K562 (cell line): ENCODE data around the gene FHIT. TPM values are rescaled to one million over a fixed set of nuclear protein-coding genes. Genes with fewer than 3 reads are reported as not detected.

Experiments used
- ATAC-seq: fragments of 200-7000 bp; cut with Tn5 transposase; 3 replicates; pipeline ENCODE4 v1.9.1; 2020; ENCODE audit warnings: moderate library complexity
- BruUV-seq: library from RNA; stranded (reverse); fragments of 400-500 nt; replicated peaks from 2 replicates; lab custom pipeline; 2021; lab: Mats Ljungman, UMichigan
- CTCF ChIA-PET: fragments of 300-600 bp; formaldehyde crosslinking; extraction: SDS; loops from one replicate; lab custom pipeline; 2021; ENCODE audit warnings: low intra/inter-chr PET ratio; lab: Yijun Ruan, JAX
- POLR2A ChIA-PET: fragments of 300-600, 350-650 bp; sonication (Branson Sonifier 250); formaldehyde crosslinking; extraction: SDS; loops from one replicate; lab custom pipeline; 2021; ENCODE audit warnings: antibody characterized with exemption, inconsistent platforms; lab: Yijun Ruan, JAX
- DNase-seq, 4 experiments: peaks; one replicate each; pipeline versions ENCODE4 v3.0.0 to v3.0.0-alpha.2; 2011 to 2018; ENCODE audit warnings: low spot score in 3 of 4, mixed read lengths in 3 of 4; ENCODE audit errors: extremely low read depth in 1 of 4
- FAIRE-seq: peaks from 2 replicates; lab custom pipeline; 2011; peaks lifted over from hg19 to GRCh38; lab: Jason Lieb, UNC
- H2AFZ ChIP-seq: 2 replicates; pipeline ENCODE4 v1.6.0; 2011; ENCODE audit warnings: low read depth, low read length, control low read depth, inconsistent platforms
- H3K27ac ChIP-seq: fragments of 200-600 bp; 3 replicates; pipeline ENCODE4 v1.8.0; 2011; ENCODE audit warnings: low read depth, mild to moderate bottlenecking, control low read depth, inconsistent platforms, low read length, moderate library complexity, mixed read lengths; ENCODE audit errors: extremely low read depth
- H3K27me3 ChIP-seq, 2 experiments: fragments of 300-600 bp in 1 of 2; 2 replicates in 1 of 2; 3 replicates in 1 of 2; pipeline versions ENCODE4 v1.6.0 to v1.8.0; 2011; ENCODE audit warnings: inconsistent platforms in 2 of 2, low read length in 2 of 2, mild to moderate bottlenecking in 1 of 2, mixed read lengths in 1 of 2, moderate library complexity in 1 of 2; ENCODE audit not compliant: control insufficient read depth in 2 of 2, insufficient read depth in 2 of 2
- H3K36me3 ChIP-seq: fragments of 300-600 bp; 3 replicates; pipeline ENCODE4 v1.8.0; 2011; ENCODE audit warnings: mild to moderate bottlenecking, low read length, inconsistent platforms; ENCODE audit not compliant: control insufficient read depth, insufficient read depth
- H3K4me1 ChIP-seq, 2 experiments: fragments of 200-600 bp in 1 of 2; replicated peaks in 1 of 2; 2 replicates in 1 of 2; 3 replicates in 1 of 2; pipeline versions ENCODE4 v1.5.1 to v1.8.0; 2011; ENCODE audit warnings: inconsistent platforms in 2 of 2, low read length in 2 of 2, mild to moderate bottlenecking in 1 of 2, mixed read lengths in 1 of 2, moderate library complexity in 1 of 2; ENCODE audit not compliant: control insufficient read depth in 2 of 2, insufficient read depth in 2 of 2
- H3K4me2 ChIP-seq: 2 replicates; pipeline ENCODE4 v1.6.1; 2011; ENCODE audit warnings: low read length, control low read depth, inconsistent platforms, mixed read lengths; ENCODE audit not compliant: insufficient read depth
- H3K4me3 ChIP-seq: fragments of 200-600 bp; sonication (generic), shearing (Covaris generic); 2 replicates; pipeline ENCODE4 v1.5.1; 2016; ENCODE audit warnings: control low read depth, inconsistent platforms
- H3K79me2 ChIP-seq: fragments of 200-600 bp; 3 replicates; pipeline ENCODE4 v1.8.0; 2011; ENCODE audit warnings: low read length, inconsistent platforms; ENCODE audit not compliant: control insufficient read depth, insufficient read depth
- H3K9ac ChIP-seq, 2 experiments: 2 replicates each; pipeline versions ENCODE4 v1.6.0 to v1.6.1; 2011; ENCODE audit warnings: low read depth in 2 of 2, low read length in 2 of 2, control low read depth in 1 of 2, inconsistent platforms in 1 of 2, mild to moderate bottlenecking in 1 of 2, mixed read lengths in 1 of 2; ENCODE audit not compliant: insufficient read depth in 1 of 2
- H3K9me1 ChIP-seq: one replicate; pipeline ENCODE4 v1.6.0; 2011; ENCODE audit warnings: inconsistent platforms, mild to moderate bottlenecking, low read length, moderate library complexity; ENCODE audit not compliant: control insufficient read depth, insufficient read depth
- H3K9me3 ChIP-seq: replicated peaks from 2 replicates; pipeline ENCODE4 v1.5.1; 2011; ENCODE audit warnings: low read depth, low read length, inconsistent platforms; ENCODE audit not compliant: control insufficient read depth, insufficient read depth
- H4K20me1 ChIP-seq: replicated peaks from 2 replicates; pipeline ENCODE4 v1.6.1; 2011; ENCODE audit warnings: low read length, inconsistent platforms, mixed read lengths; ENCODE audit not compliant: control insufficient read depth, insufficient read depth
- CBFA2T3 ChIP-seq: fragments of 450-650 bp; IDR thresholded peaks from 2 replicates; pipeline ENCODE4 v1.6.1; 2017
- CXXC5 ChIP-seq: fragments of 250-450 bp; sonication (Bioruptor Pico); IDR thresholded peaks from 2 replicates; pipeline ENCODE4 v1.8.0; 2022; ENCODE audit warnings: inconsistent platforms, mild to moderate bottlenecking, moderate library complexity
- GABPB2 ChIP-seq: fragments of 250-450 bp; sonication (Bioruptor Pico); conservative IDR thresholded peaks from 2 replicates; pipeline ENCODE4 v1.5.1; 2021; ENCODE audit warnings: mild to moderate bottlenecking
- MAFF ChIP-seq: IDR thresholded peaks from 2 replicates; pipeline ENCODE4 v1.6.1; 2012; ENCODE audit warnings: low read length, improper control_type of control experiment
- MTA1 ChIP-seq: fragments of 450-650 bp; IDR thresholded peaks from 2 replicates; pipeline ENCODE4 v1.6.1; 2017; ENCODE audit warnings: borderline replicate concordance
- NCOR1 ChIP-seq: fragments of 450-650 bp; IDR thresholded peaks from 2 replicates; pipeline ENCODE4 v1.6.1; 2016; ENCODE audit warnings: mild to moderate bottlenecking, moderate library complexity
- NFE2 ChIP-seq: IDR thresholded peaks from 2 replicates; pipeline ENCODE4 v1.6.1; 2014; ENCODE audit warnings: antibody characterized with exemption, low read depth
- NR2C2 ChIP-seq, 2 experiments: fragments of 200-800 bp in 1 of 2; sonication (Bioruptor generic) in 1 of 2; sonication (generic) in 1 of 2; formaldehyde crosslinking in 1 of 2; IDR thresholded peaks; 2 replicates each; pipeline versions ENCODE4 v1.6.1 to v1.8.0; 2016 to 2022; ENCODE audit warnings: mild to moderate bottlenecking in 1 of 2, missing compliant biosample characterization in 1 of 2, missing genetic modification characterization in 1 of 2, missing genetic modification reagents in 1 of 2
- PHF8 ChIP-seq: fragments of 200-600 bp; sonication (generic); IDR thresholded peaks from 2 replicates; pipeline ENCODE4 v1.6.1; 2012; ENCODE audit warnings: mixed run types, mild to moderate bottlenecking, inconsistent platforms, low read length, moderate library complexity, borderline replicate concordance
- POLR2B ChIP-seq: fragments of 450-650 bp; IDR thresholded peaks from 2 replicates; pipeline ENCODE4 v1.6.1; 2018; ENCODE audit warnings: low read depth; ENCODE audit not compliant: partially characterized antibody
- RFX7 ChIP-seq: fragments of 250-450 bp; sonication (Bioruptor Pico); IDR thresholded peaks from 2 replicates; pipeline ENCODE4 v1.5.1; 2021; ENCODE audit warnings: mild to moderate bottlenecking
- SMARCA5 ChIP-seq: fragments of 450-650 bp; IDR thresholded peaks from 2 replicates; pipeline ENCODE4 v1.6.1; 2016
- SNIP1 ChIP-seq: fragments of 450-650 bp; IDR thresholded peaks from 2 replicates; pipeline ENCODE4 v1.7.1; 2017; ENCODE audit warnings: low read depth, mild to moderate bottlenecking
- ZNF253 ChIP-seq: fragments of 250-450 bp; sonication (Bioruptor Pico); conservative IDR thresholded peaks from 2 replicates; pipeline ENCODE4 v1.6.1; 2021; ENCODE audit warnings: mild to moderate bottlenecking
- WGBS: fragments of 100-300 bp; shearing (Covaris generic); methylation state at CpG from one replicate; pipeline ENCODE4 v1.1.6; 2016; ENCODE audit warnings: low coverage, mixed read lengths; ENCODE audit not compliant: insufficient coverage; ENCODE audit errors: missing lambda C conversion rate; 5-methylcytosine and 5-hydroxymethylcytosine counted together
- in situ Hi-C: fragments of 300-500 bp; cut with MboI; formaldehyde crosslinking; loops from 4 replicates; pipeline ENCODE4 v1.15.0; 2018; ENCODE audit warnings: inconsistent platforms, mixed read lengths
- intact Hi-C: fragments of 100-400 bp; cut with micrococcal nuclease; formaldehyde crosslinking; loops from 2 replicates; pipeline ENCODE4 v1.14.2; 2022
- polyA plus RNA-seq, 8 experiments: library from polyadenylated mRNA; depleted of rRNA in 4 of 8; stranded (reverse) in 5 of 8; unstranded in 3 of 8; fragments of >200 nt; fragmentation: Nextera tagmentation in 2 of 8; fragmentation: Illumina TruSeq in 1 of 8; extraction: Ambion mirVana in 2 of 8; extraction: Trizol in 1 of 8; gene quantifications; 2 replicates each; pipeline versions ENCODE4 v1.2.1 to v1.2.3, GENCODE V29; 2011 to 2014; ENCODE audit warnings: inconsistent platforms in 1 of 8, missing spikeins in 1 of 8
- total RNA-seq, 7 experiments: library from RNA; depleted of rRNA in 6 of 7; stranded (reverse); fragments of >200 nt in 6 of 7; fragmentation: Illumina TruSeq in 2 of 7; extraction: Trizol in 2 of 7; gene quantifications; 2 replicates each; pipeline versions ENCODE4 v1.2.1 to v1.2.3, GENCODE V29; 2011 to 2021; ENCODE audit warnings: low replicate concordance in 1 of 7
- TF ChIP-seq, protein P1 (sequence below): fragments of 250-450 bp; sonication (Bioruptor Pico); IDR thresholded peaks from 2 replicates; pipeline ENCODE4 v1.8.0; 2022; ENCODE audit warnings: moderate library complexity, mild to moderate bottlenecking, inconsistent platforms
- TF ChIP-seq, protein P2 (sequence below): fragments of 250-450 bp; sonication (Bioruptor Pico); IDR thresholded peaks from 2 replicates; pipeline ENCODE4 v1.5.0; 2022; ENCODE audit warnings: mild to moderate bottlenecking
- TF ChIP-seq, protein P3 (sequence below): sonication (generic); formaldehyde crosslinking; IDR thresholded peaks from 2 replicates; pipeline ENCODE4 v1.8.0; 2022; ENCODE audit warnings: mild to moderate bottlenecking, low read depth, missing genetic modification reagents
- TF ChIP-seq, protein P4 (sequence below): sonication (generic); formaldehyde crosslinking; IDR thresholded peaks from 2 replicates; pipeline ENCODE4 v1.5.0; 2020; ENCODE audit warnings: missing genetic modification reagents
- TF ChIP-seq, protein P5 (sequence below): fragments of 450-650 bp; IDR thresholded peaks from 2 replicates; pipeline ENCODE4 v1.6.1; 2017; ENCODE audit warnings: mild to moderate bottlenecking, moderate library complexity

Gene FHIT
- total and polyA plus RNA-seq, 9 of the 15 experiments (the other 6 are each of a cell fraction or from before 2014, with no cell fraction given): 1.7 to 9.1 (median 4.3) TPM

DNA sequence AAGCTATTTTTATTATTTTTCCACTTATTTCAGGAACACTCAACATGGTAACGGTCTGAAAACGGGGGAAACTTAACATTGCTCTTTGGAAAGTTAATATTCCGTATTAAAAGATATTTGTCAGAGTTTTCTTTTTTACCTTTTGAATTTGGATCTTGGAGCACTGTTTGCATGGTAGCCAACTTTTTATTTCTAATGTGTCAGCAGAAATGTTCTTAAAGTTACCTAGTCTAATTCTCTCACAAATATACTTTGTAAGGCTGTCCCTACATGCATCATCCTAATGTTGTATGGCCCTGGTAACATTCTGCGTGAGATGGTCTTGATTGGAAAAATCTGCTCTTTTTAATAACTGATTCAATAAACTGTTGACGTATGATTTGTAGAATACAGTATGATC, 719.5 kb downstream of the FHIT start:
- ATAC-seq (no peak), FAIRE-seq (no peak), DNase-seq (no peak)
- Histone ChIP-seq H3K9me3 (no peaks in the 10 kb centered on the region), H3K27ac (no peak overlapping the region), H3K36me3 (no peaks in the 10 kb centered on the region), H3K4me2 (no peak overlapping the region), H3K27me3 (no peaks in the 10 kb centered on the region), H3K79me2 (no peaks in the 10 kb centered on the region), H2AFZ (no peak overlapping the region), H3K9me1 (no peaks in the 10 kb centered on the region), H4K20me1 (no peaks in the 10 kb centered on the region), H3K9ac (no peak overlapping the region), H3K4me3 (no peak overlapping the region), H3K4me1 (no peaks in the 10 kb centered on the region)
- intact Hi-C loops (no loop called here), in situ Hi-C loops (no loop called here)
- WGBS: 30% methylated on average over 5 of the region's 5 CpGs
- ChIA-PET CTCF (no interaction called here), POLR2A (no interaction called here)
- BruUV-seq: no TSS peak
- TF ChIP-seq, protein P1, sequence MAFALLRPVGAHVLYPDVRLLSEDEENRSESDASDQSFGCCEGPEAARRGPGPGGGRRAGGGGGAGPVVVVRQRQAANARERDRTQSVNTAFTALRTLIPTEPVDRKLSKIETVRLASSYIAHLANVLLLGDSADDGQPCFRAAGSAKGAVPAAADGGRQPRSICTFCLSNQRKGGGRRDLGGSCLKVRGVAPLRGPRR: no peak
- TF ChIP-seq PHF8: no peak
- TF ChIP-seq SNIP1: no peak
- TF ChIP-seq CBFA2T3: no peak
- peak; percentile 53 for TF ChIP-seq MAFF
- TF ChIP-seq RFX7: no peak
- TF ChIP-seq, protein P2, sequence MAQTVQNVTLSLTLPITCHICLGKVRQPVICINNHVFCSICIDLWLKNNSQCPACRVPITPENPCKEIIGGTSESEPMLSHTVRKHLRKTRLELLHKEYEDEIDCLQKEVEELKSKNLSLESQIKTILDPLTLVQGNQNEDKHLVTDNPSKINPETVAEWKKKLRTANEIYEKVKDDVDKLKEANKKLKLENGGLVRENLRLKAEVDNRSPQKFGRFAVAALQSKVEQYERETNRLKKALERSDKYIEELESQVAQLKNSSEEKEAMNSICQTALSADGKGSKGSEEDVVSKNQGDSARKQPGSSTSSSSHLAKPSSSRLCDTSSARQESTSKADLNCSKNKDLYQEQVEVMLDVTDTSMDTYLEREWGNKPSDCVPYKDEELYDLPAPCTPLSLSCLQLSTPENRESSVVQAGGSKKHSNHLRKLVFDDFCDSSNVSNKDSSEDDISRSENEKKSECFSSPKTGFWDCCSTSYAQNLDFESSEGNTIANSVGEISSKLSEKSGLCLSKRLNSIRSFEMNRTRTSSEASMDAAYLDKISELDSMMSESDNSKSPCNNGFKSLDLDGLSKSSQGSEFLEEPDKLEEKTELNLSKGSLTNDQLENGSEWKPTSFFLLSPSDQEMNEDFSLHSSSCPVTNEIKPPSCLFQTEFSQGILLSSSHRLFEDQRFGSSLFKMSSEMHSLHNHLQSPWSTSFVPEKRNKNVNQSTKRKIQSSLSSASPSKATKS: no peak
- TF ChIP-seq SMARCA5: no peak
- TF ChIP-seq CXXC5 (CRISPR knock-in tag): no peak
- no peak for TF ChIP-seq GABPB2 (CRISPR knock-in tag)
- TF ChIP-seq, protein P3, sequence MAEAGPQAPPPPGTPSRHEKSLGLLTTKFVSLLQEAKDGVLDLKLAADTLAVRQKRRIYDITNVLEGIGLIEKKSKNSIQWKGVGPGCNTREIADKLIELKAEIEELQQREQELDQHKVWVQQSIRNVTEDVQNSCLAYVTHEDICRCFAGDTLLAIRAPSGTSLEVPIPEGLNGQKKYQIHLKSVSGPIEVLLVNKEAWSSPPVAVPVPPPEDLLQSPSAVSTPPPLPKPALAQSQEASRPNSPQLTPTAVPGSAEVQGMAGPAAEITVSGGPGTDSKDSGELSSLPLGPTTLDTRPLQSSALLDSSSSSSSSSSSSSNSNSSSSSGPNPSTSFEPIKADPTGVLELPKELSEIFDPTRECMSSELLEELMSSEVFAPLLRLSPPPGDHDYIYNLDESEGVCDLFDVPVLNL: no peak
- TF ChIP-seq ZNF253 (CRISPR knock-in tag): no peak
- no peak for TF ChIP-seq POLR2B
- TF ChIP-seq, protein P4, sequence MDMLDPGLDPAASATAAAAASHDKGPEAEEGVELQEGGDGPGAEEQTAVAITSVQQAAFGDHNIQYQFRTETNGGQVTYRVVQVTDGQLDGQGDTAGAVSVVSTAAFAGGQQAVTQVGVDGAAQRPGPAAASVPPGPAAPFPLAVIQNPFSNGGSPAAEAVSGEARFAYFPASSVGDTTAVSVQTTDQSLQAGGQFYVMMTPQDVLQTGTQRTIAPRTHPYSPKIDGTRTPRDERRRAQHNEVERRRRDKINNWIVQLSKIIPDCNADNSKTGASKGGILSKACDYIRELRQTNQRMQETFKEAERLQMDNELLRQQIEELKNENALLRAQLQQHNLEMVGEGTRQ (CRISPR knock-in tag): no peak
- no peak for TF ChIP-seq NCOR1
- no peak for TF ChIP-seq MTA1
- TF ChIP-seq, protein P5, sequence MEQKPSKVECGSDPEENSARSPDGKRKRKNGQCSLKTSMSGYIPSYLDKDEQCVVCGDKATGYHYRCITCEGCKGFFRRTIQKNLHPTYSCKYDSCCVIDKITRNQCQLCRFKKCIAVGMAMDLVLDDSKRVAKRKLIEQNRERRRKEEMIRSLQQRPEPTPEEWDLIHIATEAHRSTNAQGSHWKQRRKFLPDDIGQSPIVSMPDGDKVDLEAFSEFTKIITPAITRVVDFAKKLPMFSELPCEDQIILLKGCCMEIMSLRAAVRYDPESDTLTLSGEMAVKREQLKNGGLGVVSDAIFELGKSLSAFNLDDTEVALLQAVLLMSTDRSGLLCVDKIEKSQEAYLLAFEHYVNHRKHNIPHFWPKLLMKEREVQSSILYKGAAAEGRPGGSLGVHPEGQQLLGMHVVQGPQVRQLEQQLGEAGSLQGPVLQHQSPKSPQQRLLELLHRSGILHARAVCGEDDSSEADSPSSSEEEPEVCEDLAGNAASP: no peak
- TF ChIP-seq NFE2: no peak
- TF ChIP-seq NR2C2 (CRISPR knock-in tag; IDR thresholded peaks at IDR 0.05): no peak
- TF ChIP-seq NR2C2 (tag; IDR thresholded peaks at IDR 0.05): no peak
